ENCODE data around the gene KIAA1549.

Gene KIAA1549

DNA sequence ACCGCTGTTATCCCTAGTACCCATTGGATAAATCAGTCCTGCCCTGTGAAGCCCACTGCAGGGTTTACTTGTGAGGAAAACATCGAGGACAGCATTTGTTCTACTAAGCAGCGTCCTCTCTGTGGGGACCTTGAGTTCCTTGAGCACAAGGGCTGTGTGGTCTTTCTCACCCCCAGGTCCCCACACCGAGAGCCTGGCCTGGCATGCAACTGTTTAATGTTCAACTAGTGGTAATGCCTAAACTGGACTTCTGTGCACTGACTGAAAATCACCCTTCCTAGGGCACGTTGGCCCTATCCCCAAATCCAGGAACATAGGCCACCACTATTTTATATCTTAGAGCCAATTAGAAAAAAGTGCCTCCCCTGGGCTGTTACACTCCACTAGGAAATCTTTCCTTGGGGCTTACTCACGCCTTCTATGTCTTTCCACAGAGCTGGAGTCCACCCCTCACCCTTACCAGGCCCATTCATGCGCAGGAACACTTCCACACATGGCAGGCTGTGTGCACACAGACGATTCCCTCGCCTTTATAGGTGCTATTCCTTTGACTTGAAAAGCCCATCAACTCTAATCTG, 185.1 kb downstream of the KIAA1549 start:
- Histone ChIP-seq H3K9me3 (no peaks in the 10 kb centered on the region), H3K36me3 (no peaks in the 10 kb centered on the region), H3K27me3 (no peaks in the 10 kb centered on the region), H3K4me1 (no peaks in the 10 kb centered on the region), H3K27ac (no peak overlapping the region), H3K9ac (no peak overlapping the region), H3K4me2 (no peak overlapping the region), H3K4me3 (no peak overlapping the region), H4K20me1 (no peaks in the 10 kb centered on the region)
- no peak for TF ChIP-seq Cebpa-rat (IDR thresholded peaks at IDR 0.05)

DNA sequence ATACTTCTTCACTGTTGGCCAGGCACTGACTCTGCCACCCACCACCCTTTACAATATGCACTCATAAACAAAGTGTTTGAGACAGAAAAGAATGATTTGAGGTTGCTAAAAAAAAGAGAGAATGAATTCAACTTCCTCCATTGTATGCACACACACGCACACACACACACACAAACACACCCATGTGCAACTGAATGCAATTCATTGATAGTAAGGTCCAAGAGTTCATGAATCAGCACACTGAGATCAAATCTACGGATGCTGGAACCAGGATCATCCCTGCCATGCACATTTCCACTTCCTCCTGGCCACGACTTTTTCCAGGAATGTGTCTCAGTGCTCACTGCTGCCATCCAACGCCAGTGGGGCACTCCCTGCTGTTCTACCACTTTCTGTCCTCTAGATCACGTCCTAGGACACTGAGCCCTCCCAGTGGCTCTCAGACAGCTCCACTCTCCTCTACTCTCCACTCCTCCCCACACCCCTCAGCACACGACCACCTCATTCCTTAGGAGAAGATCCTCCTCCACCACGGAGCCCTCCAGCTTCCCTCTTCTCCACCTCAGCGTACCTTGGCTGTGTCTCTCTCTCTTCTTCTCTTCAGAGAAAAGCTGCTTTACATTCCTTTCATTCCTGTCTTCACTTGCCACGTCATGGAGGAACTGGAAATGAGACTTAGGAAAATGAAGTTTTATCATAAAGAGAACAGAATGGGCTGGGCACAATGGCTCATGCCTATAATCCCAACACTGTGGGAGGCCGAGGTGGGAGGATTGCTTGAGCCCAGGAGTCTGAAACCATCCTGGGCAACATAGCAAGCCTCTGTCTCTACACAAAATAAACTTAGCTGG, 195.4 kb downstream of the KIAA1549 start:
- Histone ChIP-seq H3K4me2 (no peak overlapping the region), H3K27ac (no peak overlapping the region), H3K27me3 (no peaks in the 10 kb centered on the region), H4K20me1 (no peaks in the 10 kb centered on the region), H3K4me3 (no peak overlapping the region), H3K4me1 (no peaks in the 10 kb centered on the region), H3K36me3 (no peaks in the 10 kb centered on the region), H3K9me3 (peaks cover 15% of the 10 kb centered on the region), H3K9ac (no peak overlapping the region)
- TF ChIP-seq Cebpa-rat (IDR thresholded peaks at IDR 0.05) = no peak

DNA sequence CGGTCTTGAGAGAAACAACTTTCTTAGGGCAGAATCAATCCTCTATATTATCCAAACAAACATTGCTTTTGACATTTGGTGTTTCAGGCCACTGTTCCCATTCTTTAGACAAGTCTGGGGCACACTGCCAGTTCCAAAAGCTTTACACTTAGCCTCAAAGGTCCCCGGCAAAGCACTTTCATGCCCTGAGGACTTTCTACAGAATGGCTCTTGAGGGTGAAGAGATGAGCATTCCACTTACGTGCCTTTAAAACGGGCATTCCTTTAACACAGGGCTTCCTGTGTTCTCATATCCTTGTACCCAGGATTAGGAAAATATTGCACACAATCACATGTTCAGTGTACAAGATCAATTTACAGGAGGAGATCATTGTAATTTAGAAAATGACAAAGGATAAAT, 196.5 kb downstream of the KIAA1549 start:
- no peak overlapping the region for H3K4me3 ChIP-seq
- no peak for TF ChIP-seq Cebpa-rat (IDR thresholded peaks at IDR 0.05)
- H3K9ac ChIP-seq = no peak overlapping the region
- no peaks in the 10 kb centered on the region for H3K4me1 ChIP-seq
- H3K27me3 ChIP-seq = no peaks in the 10 kb centered on the region
- H3K4me2 ChIP-seq = no peak overlapping the region
- H3K9me3 ChIP-seq = peaks cover 15% of the 10 kb centered on the region
- no peaks in the 10 kb centered on the region for H4K20me1 ChIP-seq
- H3K36me3 ChIP-seq = no peaks in the 10 kb centered on the region
- no peak overlapping the region for H3K27ac ChIP-seq
